ENCODE data around the gene PTGFRN.

- no peak for TF ChIP-seq CTCF (conservative IDR thresholded peaks at IDR 0.05 in 1 of 2, IDR thresholded peaks at IDR 0.05 in 1 of 2; ENCODE audit: extremely low read depth in 1 of 2, insufficient read depth in 1 of 2, low read depth in 1 of 2, low read length in 2 of 2)
- no peak for TF ChIP-seq EZH2 (IDR thresholded peaks at IDR 0.05; ENCODE audit: borderline replicate concordance, low read length)
Measured at GRCh38 chr1:117013309-117013858, 103.7 kb downstream of the PTGFRN start.
